Measurements from ENCODE around the gene SCN5A. TPM values are rescaled to one million over a fixed set of nuclear protein-coding genes. Genes with fewer than 3 reads are reported as not detected.

Gene SCN5A
- total RNA-seq, 1 donor from 2014 or later = 133 TPM

DNA sequence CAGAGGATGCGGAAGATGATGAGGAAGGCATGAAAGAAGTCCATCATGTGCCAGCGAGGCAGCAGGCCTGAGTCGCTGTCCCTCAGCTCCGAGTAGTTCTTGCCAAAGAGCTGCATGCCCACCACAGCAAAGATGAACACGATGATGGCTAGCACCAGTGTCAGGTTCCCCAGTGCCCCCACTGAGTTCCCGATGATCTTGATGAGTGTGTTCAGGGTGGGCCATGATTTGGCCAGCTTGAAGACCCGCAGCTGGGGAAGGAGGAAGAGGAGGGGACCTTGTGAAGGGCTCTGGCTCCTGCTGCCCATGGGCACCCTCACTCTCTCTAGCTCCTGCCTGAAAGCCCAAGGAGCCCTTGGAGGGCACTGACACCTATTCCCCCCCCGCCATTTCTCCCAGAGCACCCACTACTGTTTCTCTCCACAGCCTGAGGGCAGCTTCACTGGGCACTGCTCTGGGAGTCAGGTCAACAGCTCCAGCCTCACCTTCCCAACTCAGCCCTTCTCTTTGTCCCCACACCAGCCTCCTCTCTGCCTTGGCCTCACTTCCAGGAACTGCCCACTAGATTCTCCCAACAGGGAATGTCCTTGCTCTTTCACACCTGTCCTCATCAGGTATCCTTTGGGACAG is 63.6 kb downstream of the SCN5A start:
- intact Hi-C loops (cut with micrococcal nuclease) = no loop called here
- no peak for DNase-seq

DNA sequence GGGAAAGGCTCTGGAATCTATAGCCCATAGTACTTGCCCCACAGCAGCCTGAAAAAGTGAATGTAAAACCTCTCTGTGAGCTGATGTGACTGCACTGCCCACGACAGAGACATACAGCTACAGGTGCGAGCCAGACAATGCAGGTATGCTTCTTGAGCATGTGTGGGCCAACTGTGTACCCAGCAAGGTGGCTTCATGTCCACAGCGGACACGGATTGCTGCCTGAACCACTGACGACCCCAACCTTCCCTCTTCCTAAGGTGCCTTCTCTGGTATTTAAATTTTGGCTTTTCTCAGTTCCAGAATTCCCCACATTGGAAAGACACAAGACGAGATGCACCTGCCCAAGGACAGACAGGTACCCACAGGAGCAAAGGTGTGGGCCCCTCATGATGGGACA is 65.8 kb downstream of the SCN5A start:
- ATAC-seq (no peak), DNase-seq (no peak)
- intact Hi-C loops (cut with micrococcal nuclease) = no loop called here

More for the DNA sequence above, 63.6 kb downstream of the SCN5A start:
- no peak for ATAC-seq

DNA sequence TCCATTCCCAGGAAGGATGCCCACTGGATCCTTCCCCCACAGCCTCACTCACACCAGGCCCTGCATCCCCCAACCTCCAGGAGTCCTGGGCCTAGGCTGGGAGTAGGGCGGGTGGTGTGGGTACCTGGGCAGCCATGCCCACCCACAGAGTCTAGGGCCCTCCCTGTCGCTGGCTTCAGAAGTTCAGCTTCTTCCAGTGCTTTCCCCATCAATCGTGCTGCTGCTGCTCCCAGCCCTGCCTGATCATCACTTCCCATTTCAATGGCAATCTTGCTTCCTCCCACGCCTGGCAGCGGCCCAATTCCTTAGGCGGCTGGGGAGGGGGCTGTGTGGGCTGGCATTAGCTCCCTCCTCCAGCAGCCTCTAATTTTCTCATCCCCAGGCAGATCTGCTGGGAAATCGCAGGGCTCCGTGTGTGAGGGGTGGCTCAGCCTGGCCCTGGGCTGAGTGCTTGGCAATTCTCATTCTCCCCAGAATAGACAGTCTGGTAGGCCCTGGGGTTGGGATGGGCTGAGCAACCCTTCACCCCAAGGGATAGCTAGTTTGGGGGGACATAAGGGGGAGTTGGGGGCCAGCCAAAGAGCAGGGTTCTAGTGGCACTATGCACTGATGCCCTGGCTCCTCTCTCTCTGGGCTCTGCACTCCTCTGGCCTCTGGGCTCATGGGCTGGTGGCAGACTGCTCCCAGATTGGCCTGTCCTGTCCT is 66.4 kb downstream of the SCN5A start:
- DNase-seq (no peak), ATAC-seq (no peak)
- intact Hi-C loops (cut with micrococcal nuclease) = no loop called here

DNA sequence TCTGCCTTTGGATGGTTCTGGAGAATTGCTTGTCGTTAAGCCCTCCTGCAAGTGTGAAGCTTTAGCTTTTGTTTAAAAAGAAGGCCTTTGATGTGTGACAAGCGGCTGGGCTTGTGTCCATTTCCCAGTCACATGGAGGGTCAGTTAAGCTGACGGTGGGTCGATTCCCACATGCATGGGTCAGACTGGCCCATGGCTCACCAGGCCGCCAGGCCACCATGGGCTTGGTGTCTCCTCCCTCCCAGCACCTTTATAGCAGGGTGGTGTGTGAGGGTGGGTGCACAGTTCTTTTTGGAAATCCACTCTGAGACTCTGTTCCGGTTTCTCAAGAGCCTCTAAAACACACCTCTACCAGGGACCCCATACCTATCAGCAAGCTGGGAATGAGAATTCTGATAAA is 67.2 kb downstream of the SCN5A start:
- no peak for ATAC-seq

DNA sequence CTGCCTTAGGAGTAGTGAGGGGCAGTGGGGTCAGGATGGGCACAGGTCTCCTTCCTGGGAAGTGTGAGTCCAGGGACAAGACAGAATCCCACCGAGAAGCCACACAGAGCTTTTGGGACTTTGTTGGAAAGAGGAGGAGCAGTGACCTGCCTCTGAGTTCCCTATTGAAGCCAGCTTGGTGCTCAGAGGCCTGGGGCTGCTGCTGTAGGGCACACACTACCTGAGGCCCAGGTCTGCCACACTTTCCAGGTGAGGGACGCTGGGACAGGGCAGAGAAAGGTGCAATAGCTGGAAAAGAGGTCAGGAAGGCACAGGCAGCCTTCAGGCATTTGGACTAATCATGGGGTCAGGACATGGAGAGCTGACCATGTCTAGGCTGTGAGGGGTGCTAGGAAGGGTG is 67.7 kb downstream of the SCN5A start:
- intact Hi-C loops (cut with micrococcal nuclease) = no loop called here
- DNase-seq = no peak
- no peak for ATAC-seq

More for the DNA sequence above, 67.2 kb downstream of the SCN5A start:
- DNase-seq = no peak
- intact Hi-C loops (cut with micrococcal nuclease) = no loop called here

DNA sequence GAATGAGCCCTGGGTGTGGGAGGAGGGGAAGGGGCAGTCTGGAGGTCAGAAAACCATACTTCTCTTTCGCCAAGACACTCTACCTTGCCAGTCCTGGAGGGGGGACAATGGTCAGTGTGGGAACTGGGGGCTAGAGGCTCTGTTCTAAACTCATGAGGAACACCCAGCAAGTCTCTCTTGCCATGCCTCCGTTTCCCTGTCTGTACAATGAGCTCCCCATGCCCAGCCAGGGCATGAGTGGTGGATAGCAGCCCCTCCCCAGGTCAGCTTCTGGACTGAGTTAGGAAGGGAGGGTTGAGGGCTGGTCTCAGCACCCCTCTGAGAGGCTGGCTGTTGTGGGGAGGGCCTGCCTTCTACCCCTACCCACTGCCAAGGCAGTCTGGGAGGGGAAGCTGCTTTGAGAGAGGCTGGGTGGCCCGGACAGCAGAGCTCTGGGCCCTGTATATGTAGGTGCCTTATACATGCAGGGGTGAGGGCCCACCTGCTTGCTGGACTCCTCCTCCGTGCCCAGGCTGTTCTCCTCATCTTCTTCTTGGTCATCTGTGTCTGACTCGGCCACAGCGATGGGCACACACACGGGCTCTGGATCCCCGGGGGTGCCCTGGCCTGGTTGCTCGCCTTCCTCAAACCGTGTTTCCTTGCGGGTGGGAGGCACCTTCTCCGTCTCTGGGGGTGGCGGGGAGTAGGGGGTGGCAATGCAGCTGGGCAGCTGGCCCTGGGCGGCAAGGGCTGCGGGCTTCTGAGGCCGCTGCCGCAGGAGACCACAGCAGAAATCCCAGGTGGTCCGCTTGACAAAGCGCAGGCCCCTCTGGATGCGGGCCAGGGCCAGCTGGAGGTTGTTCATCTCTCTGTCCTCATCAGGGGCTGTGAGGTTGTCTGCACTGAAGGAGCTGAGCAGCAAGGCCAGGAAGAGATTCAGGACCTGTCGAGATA is 68.8 kb downstream of the SCN5A start:
- ATAC-seq (peak; percentile 9), DNase-seq (peak; percentile 74)
- intact Hi-C loops (cut with micrococcal nuclease) = no loop called here

DNA sequence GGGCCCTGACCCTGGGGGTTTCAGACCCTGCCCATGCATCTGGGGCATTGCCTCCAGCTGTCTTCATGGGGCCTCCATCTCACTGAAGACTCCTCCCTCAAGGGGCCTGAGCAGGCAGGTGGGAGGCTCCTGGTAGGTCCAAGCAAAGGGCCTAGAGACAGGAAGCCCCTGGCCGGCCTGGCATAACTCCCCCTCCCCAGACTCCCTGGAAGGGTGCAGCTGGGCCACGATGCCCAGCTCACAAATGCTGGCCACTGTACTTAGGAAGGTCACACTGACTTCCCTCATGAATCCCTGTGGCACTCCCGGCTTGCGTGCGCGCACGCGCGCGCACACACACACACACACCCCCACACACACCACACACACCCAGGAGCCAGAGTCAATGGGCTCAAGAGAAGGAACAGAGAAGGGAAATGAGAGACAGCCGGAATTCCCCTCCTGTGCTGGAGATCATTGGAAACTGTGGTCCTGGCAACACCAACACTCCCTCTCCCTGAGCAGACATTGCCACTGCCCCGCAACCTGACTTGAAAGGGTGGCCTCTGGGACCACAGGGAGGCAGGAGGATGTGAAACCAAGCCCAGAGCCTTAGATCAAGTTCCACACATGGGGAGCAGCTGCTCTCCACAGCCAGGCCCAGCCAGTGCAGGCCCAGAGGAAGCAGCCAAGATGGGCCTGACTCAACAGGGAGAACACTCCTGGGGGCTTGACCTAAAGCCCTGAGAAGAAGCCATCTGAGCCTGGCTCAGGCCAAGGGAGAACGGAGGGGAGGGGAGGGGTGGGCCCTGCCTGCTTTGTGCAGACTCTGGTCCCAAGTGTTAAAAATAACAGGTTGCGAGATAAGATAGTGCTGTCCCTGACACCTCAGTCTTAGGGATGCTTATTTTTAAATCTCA is 69.7 kb downstream of the SCN5A start:
- intact Hi-C loops (cut with micrococcal nuclease) = no loop called here
- peak; percentile 78 for DNase-seq
- ATAC-seq = peak; percentile 80

DNA sequence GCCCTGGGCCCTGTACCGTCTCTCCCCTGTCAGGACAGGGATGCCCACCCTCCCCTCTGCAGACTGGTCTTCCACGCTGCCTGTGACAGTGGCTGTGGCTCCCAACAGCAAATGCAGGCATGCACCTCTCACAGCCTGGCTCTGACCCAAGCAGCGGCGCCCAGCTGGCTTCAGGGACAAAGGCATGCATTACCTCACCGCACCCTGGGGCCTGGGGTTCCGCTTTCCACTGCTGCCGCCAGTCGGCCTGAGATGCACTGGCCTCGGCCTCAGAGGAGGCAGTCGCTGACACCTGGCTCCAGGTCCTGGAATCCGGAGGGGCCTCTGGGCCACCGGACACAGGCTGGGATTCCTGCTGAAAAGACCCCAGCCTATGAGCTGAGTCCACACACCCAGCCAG is 70.3 kb downstream of the SCN5A start:
- DNase-seq (peak; percentile 94), ATAC-seq (peak; percentile 83)
- intact Hi-C loops (cut with micrococcal nuclease) = no loop called here

DNA sequence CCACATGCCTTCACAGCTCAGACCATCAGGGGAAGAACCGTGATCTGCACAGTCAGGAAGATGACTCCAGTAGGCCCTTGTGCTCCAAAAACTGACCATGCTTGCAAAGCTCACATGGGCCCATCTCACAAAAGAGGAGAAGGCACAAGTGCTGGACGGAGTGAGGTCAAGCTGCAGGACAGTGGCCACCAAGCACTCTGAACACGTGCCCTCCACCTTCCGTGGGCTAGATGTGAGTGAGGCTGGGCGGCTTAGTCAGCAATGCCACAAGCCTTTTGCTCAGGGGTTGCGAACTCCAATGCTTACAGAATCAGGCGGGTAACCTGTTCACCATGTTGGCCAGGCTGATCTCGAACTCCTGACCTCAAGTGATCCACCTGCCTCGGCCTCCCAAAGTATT is 70.9 kb downstream of the SCN5A start:
- intact Hi-C loops (cut with micrococcal nuclease) = no loop called here
- ATAC-seq (no peak), DNase-seq (no peak)

DNA sequence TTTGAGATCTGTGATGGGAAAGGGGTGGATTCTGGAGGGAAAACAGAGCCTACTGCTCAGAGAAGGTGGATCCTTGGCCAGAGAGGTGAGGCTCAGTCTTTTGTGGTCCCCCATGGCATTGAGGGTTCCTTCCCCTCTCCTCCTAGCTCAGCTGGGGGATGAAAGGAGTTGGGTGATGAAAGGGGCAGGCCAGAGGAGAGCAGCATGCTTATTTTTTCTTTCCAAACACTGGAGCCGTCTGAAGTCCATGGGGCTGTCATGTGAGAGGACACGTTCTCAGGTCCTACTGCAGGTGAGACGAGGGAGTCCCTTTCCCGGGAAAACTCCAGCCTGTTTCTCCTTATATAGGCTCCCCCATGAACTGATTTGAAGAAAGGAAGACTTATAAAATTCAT is 71.4 kb downstream of the SCN5A start:
- ATAC-seq (no peak), DNase-seq (no peak)
- intact Hi-C loops (cut with micrococcal nuclease) = no loop called here

DNA sequence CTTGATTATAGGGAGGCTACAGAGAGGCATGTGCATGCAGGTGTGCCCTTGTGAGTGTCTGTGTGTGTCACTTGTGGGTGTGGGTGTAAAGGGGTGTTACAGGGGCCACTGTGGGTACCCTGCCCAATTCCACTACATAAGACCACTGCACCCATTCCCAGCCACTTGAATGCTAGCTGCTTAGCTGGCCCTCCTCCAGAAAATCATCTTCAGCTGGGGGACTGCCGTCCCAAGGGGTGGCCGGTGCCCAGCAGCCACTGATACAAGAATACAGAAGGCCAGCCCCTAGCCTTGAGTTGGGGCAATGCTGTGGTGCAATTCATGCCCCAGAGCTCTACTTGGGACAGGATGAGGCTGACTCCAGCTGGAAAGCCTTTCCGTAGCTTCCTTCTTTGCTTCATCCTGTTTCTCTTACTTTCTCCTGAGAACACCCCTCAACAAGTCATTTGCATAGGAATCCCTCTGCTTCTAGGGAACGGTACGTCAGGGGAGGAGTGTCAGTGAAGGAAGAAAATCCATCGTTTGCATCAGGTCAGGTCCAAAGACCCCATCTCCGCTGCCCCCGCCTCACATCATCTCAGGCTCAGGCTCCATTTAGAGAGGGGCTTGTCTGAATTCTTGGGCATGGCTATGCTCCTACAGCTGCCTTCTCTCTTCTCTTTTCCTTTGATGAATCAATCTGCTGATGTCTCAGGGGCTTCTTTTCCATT is 72.0 kb downstream of the SCN5A start:
- ATAC-seq = no peak
- no peak for DNase-seq
- intact Hi-C loops (cut with micrococcal nuclease) = no loop called here

DNA sequence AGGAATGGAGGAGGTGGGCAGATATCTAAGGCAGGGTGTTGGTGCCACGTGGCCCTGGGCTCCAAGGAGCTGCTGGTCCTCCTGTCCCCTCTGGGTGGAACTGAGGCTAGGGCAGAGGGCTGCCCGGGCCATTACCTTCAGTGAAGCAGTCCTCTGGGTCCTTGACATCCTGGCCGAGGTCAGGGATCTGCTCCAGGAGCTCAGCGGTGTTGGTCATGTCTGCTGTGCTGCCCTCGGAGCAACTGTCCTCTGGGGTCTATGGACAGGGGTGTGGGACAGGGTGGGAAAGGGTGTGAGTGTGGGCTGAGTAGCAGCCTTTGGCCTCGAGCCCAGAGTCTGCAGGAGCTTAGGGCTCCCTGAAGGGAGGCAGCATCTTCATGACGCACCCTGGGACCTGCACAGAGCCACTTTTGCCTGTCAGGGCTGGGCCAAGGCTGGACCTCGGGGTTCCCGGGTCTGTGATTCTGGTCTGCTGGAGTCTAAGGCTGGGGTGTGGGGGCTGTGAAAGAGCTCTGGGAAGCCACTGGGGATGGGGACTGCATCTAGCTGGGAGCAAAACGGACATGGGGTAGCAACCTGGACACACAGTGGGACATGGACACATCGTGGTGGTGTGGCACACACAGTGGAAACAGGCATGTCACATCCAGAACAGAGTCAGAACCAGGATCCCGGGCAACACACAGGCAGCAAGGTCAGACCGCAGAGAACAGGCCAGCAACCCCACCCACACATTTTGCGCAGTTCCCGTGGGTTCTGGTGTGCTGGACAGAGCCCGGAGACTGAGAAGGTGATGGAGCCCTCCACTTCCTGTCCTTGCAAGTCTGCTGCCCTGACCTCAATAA is 72.7 kb downstream of the SCN5A start:
- intact Hi-C loops (cut with micrococcal nuclease) = no loop called here
- ATAC-seq (no peak), DNase-seq (no peak)

DNA sequence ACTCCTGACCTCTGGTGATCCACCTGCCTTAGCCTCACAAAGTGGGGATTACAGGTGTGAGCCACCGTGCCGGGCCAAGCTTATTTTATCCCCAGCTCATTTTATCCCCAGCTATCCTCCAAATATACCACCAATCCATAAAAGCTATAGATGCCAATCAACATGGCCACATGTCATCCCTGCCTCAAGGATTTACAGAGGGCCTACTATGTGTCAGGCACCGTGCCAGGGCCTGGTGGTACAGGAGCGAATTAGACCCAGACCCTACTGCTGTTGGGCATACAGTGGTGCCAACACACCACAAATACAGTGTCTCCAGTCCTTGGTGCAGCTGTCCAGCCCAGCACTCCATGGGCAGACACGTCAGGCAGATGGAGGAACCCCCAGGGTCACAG is 73.4 kb downstream of the SCN5A start:
- DNase-seq (no peak), ATAC-seq (no peak)
- intact Hi-C loops (cut with micrococcal nuclease) = no loop called here

DNA sequence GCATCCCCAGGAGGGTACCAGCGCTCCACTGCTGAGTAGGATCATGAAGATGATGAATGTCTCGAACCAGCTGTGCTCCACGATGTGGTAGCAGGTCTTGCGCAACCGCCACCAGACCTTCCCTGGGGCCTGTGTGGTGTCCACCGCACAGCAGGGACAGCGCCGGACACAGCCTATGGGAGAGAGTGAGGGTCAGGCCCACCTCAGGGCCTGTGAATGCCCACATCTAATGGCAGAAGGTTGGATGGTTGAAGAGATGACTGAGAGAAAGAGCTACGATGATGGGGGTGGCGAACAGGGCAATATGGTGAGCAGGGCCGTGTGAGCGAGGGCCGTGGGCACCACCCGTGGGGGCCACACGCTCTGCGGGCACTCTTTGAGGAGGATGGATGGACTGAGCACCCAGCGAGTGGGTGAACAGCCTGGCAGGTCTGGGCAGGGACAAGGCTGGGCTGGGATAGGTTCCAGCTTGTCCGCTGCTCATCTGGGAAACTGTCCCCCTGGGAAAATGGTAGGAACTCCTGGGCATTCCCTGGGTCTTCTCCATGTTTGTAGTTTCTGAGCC is 74.1 kb downstream of the SCN5A start:
- DNase-seq (no peak), ATAC-seq (no peak)
- intact Hi-C loops (cut with micrococcal nuclease) = no loop called here

DNA sequence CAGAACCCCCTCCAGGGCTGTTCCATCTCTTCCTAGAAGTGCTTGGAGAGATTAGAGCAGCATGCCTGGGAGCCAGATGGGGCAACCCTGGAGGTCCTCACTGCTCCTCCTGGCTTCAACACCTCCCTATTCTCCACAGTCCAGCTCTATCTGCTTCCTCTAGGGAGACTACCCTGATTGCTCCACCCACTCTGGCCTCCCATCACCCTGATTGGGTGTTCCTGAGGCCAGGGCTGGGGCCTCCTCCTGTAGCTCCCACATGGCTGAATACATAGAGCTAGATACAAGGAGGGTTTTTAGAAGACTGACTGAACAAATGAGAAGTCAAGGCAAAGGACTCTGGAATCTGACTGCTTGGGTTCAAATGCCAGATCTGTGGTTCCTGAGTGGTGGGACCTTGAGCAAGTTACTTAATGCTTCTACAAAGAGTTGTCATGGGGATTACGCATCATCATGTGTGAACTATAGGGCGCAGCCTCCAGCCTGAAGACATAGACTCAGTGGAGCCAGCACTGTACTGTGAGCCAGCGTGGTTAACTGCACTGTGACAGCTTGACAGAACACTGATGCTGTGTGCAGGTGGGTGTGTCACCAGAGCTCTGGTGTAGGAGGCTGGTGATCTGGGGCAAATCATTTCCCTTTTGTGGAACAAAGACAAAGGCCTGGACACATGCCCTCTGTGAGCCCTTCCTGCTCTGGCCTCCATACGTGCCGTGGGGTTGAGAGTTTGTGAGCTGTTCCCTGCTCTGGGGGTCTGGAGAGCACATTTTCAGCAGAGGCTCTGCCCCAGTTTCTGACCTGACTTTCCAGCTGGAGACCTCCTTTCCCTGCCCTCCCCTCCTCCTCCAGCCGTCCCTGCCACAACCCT is 74.8 kb downstream of the SCN5A start:
- ATAC-seq = no peak
- intact Hi-C loops (cut with micrococcal nuclease) = no loop called here
- DNase-seq = no peak

DNA sequence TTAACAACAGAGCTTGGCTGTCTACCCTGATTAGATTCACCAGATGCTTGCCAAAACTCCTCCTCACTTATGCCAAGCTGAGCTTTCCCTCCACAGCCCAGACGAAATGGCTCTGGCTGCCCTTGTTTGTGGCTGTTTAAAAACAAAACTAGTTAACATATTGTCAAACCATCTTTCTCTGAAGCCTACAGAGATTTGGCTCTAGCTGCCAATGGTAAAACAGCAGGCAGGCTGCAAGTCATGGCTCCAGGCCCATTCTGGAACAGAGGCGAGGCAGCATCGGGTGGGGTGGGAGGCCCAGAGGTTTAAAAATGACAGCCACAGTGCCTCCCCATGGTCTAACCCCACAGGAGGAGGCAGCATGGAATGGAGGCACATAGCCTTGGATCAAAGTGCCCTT is 75.9 kb downstream of the SCN5A start:
- intact Hi-C loops (cut with micrococcal nuclease) = no loop called here
- no peak for DNase-seq
- peak; percentile 24 for ATAC-seq

Measured in left ventricle myocardium superior (tissue), 1 donor.